DND-41 (cell line): Measurements from ENCODE around the gene PPM1D.

Experiments used
- EZH2 ChIP-seq: IDR thresholded peaks from 3 replicates; pipeline ENCODE4 v1.6.1; 2012; ENCODE audit warnings: borderline replicate concordance, low read depth, mild to moderate bottlenecking, moderate library complexity, low read length, inconsistent platforms; ENCODE audit not compliant: severe bottlenecking
- TF ChIP-seq, protein P1 (sequence below): IDR thresholded peaks from 2 replicates; pipeline ENCODE4 v1.5.1; 2012; ENCODE audit warnings: borderline replicate concordance, low read length, moderate library complexity, mild to moderate bottlenecking; ENCODE audit not compliant: poor library complexity, severe bottlenecking; ENCODE audit errors: extremely low read depth

GRCh38 chr17:60631119-60631518 lies 31.1 kb downstream of the PPM1D start:
- TF ChIP-seq, protein P1, sequence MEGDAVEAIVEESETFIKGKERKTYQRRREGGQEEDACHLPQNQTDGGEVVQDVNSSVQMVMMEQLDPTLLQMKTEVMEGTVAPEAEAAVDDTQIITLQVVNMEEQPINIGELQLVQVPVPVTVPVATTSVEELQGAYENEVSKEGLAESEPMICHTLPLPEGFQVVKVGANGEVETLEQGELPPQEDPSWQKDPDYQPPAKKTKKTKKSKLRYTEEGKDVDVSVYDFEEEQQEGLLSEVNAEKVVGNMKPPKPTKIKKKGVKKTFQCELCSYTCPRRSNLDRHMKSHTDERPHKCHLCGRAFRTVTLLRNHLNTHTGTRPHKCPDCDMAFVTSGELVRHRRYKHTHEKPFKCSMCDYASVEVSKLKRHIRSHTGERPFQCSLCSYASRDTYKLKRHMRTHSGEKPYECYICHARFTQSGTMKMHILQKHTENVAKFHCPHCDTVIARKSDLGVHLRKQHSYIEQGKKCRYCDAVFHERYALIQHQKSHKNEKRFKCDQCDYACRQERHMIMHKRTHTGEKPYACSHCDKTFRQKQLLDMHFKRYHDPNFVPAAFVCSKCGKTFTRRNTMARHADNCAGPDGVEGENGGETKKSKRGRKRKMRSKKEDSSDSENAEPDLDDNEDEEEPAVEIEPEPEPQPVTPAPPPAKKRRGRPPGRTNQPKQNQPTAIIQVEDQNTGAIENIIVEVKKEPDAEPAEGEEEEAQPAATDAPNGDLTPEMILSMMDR = no peak
- TF ChIP-seq EZH2 = no peak
